ENCODE measurements around the gene GRK2. TPM values are rescaled to one million over a fixed set of nuclear protein-coding genes. Genes with fewer than 3 reads are reported as not detected.

Gene GRK2
- total and polyA plus RNA-seq, 2 of the 13 experiments (the other 11 are each of a cell fraction or from before 2014, with no cell fraction given): 31.3 to 42.4 TPM

- no peak for TF ChIP-seq ZNF557 (CRISPR knock-in tag; IDR thresholded peaks at IDR 0.05)
- no peak for TF ChIP-seq STAT5B (CRISPR knock-in tag; IDR thresholded peaks at IDR 0.05)
- TF ChIP-seq NFE2L1 (CRISPR knock-in tag; IDR thresholded peaks at IDR 0.05; ENCODE audit: borderline replicate concordance): 0 out of 2 replicates have a peak, but pooled peaks have one; percentile 55
- no peak for TF ChIP-seq IRX3 (CRISPR knock-in tag; IDR thresholded peaks at IDR 0.05; ENCODE audit: borderline replicate concordance, low read depth)
- no peak for TF ChIP-seq PREB (CRISPR knock-in tag; IDR thresholded peaks at IDR 0.05)
- no peak for TF ChIP-seq SRSF1 (optimal IDR thresholded peaks at IDR 0.05; ENCODE audit: low read depth, low read length)
- no peak for TF ChIP-seq ZSCAN5A (CRISPR knock-in tag; IDR thresholded peaks at IDR 0.05; ENCODE audit: borderline replicate concordance)
- TF ChIP-seq ELF1 (CRISPR knock-in tag; IDR thresholded peaks at IDR 0.05): no peak
- no peak for TF ChIP-seq FOXA3 (CRISPR knock-in tag; IDR thresholded peaks at IDR 0.05)
- no peak for TF ChIP-seq ZNF7 (CRISPR knock-in tag; IDR thresholded peaks at IDR 0.05)
- peak; percentile 21; the same call in 1 of the 2 replicates for TF ChIP-seq ZSCAN29 (CRISPR knock-in tag; conservative IDR thresholded peaks at IDR 0.05)
- no peak for TF ChIP-seq HNRNPK (IDR thresholded peaks at IDR 0.05; ENCODE audit: low read depth, low read length, poor library complexity, severe bottlenecking)
- TF ChIP-seq ZNF230 (CRISPR knock-in tag; IDR thresholded peaks at IDR 0.05): no peak; the same call in 1 of the 2 replicates
- no peak for TF ChIP-seq PAF1 (CRISPR knock-in tag; IDR thresholded peaks at IDR 0.05)
- no peak for TF ChIP-seq MED13 (CRISPR knock-in tag; IDR thresholded peaks at IDR 0.05)
- no peak for TF ChIP-seq NFE2L2 (IDR thresholded peaks at IDR 0.05; ENCODE audit: low read length)
- TF ChIP-seq, protein P1, sequence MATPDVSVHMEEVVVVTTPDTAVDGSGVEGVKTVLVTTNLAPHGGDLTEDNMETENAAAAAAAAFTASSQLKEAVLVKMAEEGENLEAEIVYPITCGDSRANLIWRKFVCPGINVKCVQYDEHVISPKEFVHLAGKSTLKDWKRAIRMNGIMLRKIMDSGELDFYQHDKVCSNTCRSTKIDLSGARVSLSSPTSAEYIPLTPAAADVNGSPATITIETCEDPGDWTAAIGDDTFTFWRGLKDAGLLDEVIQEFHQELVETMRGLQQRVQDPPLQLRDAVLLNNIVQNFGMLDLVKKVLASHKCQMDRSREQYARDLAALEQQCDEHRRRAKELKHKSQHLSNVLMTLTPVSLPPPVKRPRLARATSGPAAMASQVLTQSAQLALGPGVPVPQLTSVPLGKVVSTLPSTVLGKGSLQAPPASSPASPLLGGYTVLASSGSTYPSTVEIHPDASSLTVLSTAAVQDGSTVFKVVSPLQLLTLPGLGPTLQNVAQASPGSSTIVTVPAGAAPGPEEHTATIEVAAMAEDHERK (CRISPR knock-in tag; IDR thresholded peaks at IDR 0.05; ENCODE audit: low read depth): no peak
- TF ChIP-seq CCAR2 (optimal IDR thresholded peaks at IDR 0.05; ENCODE audit: low read depth, low read length): no peak
- no peak for TF ChIP-seq MAFG (CRISPR knock-in tag; IDR thresholded peaks at IDR 0.05)
- TF ChIP-seq, protein P2, sequence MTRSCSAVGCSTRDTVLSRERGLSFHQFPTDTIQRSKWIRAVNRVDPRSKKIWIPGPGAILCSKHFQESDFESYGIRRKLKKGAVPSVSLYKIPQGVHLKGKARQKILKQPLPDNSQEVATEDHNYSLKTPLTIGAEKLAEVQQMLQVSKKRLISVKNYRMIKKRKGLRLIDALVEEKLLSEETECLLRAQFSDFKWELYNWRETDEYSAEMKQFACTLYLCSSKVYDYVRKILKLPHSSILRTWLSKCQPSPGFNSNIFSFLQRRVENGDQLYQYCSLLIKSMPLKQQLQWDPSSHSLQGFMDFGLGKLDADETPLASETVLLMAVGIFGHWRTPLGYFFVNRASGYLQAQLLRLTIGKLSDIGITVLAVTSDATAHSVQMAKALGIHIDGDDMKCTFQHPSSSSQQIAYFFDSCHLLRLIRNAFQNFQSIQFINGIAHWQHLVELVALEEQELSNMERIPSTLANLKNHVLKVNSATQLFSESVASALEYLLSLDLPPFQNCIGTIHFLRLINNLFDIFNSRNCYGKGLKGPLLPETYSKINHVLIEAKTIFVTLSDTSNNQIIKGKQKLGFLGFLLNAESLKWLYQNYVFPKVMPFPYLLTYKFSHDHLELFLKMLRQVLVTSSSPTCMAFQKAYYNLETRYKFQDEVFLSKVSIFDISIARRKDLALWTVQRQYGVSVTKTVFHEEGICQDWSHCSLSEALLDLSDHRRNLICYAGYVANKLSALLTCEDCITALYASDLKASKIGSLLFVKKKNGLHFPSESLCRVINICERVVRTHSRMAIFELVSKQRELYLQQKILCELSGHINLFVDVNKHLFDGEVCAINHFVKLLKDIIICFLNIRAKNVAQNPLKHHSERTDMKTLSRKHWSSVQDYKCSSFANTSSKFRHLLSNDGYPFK (CRISPR knock-in tag; IDR thresholded peaks at IDR 0.05; ENCODE audit: borderline replicate concordance): peak; percentile 26; the same call in 1 of the 2 replicates
- no peak for TF ChIP-seq CCDC6 (CRISPR knock-in tag; IDR thresholded peaks at IDR 0.05)
- no peak for TF ChIP-seq ZEB1 (IDR thresholded peaks at IDR 0.05; ENCODE audit: insufficient replicate concordance, low read depth)
- TF ChIP-seq CHD2 (IDR thresholded peaks at IDR 0.05; ENCODE audit: low read depth, low read length): no peak
- no peak for TF ChIP-seq SMAD1 (CRISPR knock-in tag; IDR thresholded peaks at IDR 0.05; ENCODE audit: borderline replicate concordance, low read depth)
- TF ChIP-seq RELA (CRISPR knock-in tag; IDR thresholded peaks at IDR 0.05): no peak
These were observed 51.7 kb downstream of the GRK2 start (continued) for GRCh38 chr11:67317888-67318555.

Measured in HepG2 (cell line).